ENCODE data around the gene RGS9. TPM values are rescaled to one million over a fixed set of nuclear protein-coding genes. Genes with fewer than 3 reads are reported as not detected.

RGS9 gene
- total RNA-seq, 1 donor = 3.0 TPM

GRCh38 chr17:65122836-65123756, 14.1 kb upstream of the RGS9 start:
- peak; percentile 94 for DNase-seq (ENCODE audit: low read depth)
- peak overlapping the region; percentile 76 for H3K4me3 ChIP-seq (ENCODE audit: low read depth, low read length)
- no peak for TF ChIP-seq CTCF (IDR thresholded peaks at IDR 0.05; ENCODE audit: insufficient read depth, low read length)

- TF ChIP-seq CTCF (IDR thresholded peaks at IDR 0.05; ENCODE audit: insufficient read depth, low read length) = no peak
- DNase-seq (ENCODE audit: low read depth) = peak; percentile 63
- H3K4me3 ChIP-seq (ENCODE audit: low read depth, low read length) = no peak overlapping the region
Measured at GRCh38 chr17:65123757-65124675, 13.2 kb upstream of the RGS9 start.

- TF ChIP-seq CTCF (IDR thresholded peaks at IDR 0.05; ENCODE audit: insufficient read depth, low read length) = no peak
- no peak overlapping the region for H3K4me3 ChIP-seq (ENCODE audit: low read depth, low read length)
- DNase-seq (ENCODE audit: low read depth) = no peak
Measured at GRCh38 chr17:65130832-65131231, 6.3 kb upstream of the RGS9 start.

- no peak overlapping the region for H3K4me3 ChIP-seq (ENCODE audit: low read depth, low read length)
- TF ChIP-seq CTCF (IDR thresholded peaks at IDR 0.05; ENCODE audit: insufficient read depth, low read length) = no peak
- DNase-seq (ENCODE audit: low read depth) = no peak
Measured at GRCh38 chr17:65131240-65131639, 5.9 kb upstream of the RGS9 start.

- TF ChIP-seq CTCF (IDR thresholded peaks at IDR 0.05; ENCODE audit: insufficient read depth, low read length) = no peak
- H3K4me3 ChIP-seq (ENCODE audit: low read depth, low read length) = no peak overlapping the region
- peak; percentile 57 for DNase-seq (ENCODE audit: low read depth)
Measured at GRCh38 chr17:65131946-65132345, 5.2 kb upstream of the RGS9 start.

GRCh38 chr17:65134035-65134434, 3.1 kb upstream of the RGS9 start:
- H3K4me3 ChIP-seq (ENCODE audit: low read depth, low read length) = no peak overlapping the region
- no peak for DNase-seq (ENCODE audit: low read depth)
- no peak for TF ChIP-seq CTCF (IDR thresholded peaks at IDR 0.05; ENCODE audit: insufficient read depth, low read length)

Measured in fibroblast of the aortic adventitia (primary cell).